ENCODE measurements around the gene LAMB4.

LAMB4 gene

DNA sequence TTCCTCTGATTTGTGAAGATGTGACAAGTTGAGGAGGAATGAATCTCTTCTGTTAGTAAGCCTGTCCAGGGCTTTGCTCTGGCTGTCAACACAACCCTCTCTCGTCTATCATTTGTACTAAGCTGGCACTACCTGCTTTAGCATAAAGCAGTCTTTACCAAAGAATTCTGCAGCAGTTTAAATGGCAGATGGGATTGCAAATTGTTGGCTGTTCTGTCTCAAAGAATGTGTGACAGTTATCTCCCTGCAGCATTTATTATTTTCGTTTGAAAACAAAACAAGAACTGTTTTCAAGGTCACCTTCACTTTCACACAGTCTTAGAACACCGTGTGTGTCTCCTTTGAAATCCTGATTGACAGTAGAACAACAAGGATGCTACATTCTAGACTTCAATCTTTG lies 122.4 kb downstream of the LAMB4 start:
- H3K27ac ChIP-seq = no peak overlapping the region
- no peak for TF ChIP-seq ZFX (IDR thresholded peaks at IDR 0.05)

DNA sequence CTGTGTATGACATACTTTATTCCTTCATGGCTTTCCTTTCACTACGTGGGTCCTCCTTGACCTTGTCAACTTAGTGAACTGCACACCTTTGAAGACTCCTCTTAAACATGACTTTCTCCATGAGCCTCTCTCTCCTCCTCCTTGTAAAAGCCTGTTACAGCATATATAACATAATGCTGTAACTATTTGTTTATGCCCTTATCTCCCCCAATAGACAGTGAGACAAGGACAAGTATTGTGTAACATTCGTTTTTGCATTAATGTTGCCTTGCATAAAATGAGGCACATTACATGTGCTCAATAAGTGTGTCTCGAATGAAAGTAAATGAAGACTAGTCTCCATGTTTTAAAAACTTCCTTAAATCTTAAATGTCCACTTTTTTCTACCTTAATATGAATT lies 122.9 kb downstream of the LAMB4 start:
- TF ChIP-seq ZFX (IDR thresholded peaks at IDR 0.05) (no peak), CTCF (conservative IDR thresholded peaks at IDR 0.05) (no peak)
- H3K27ac ChIP-seq = no peak overlapping the region

DNA sequence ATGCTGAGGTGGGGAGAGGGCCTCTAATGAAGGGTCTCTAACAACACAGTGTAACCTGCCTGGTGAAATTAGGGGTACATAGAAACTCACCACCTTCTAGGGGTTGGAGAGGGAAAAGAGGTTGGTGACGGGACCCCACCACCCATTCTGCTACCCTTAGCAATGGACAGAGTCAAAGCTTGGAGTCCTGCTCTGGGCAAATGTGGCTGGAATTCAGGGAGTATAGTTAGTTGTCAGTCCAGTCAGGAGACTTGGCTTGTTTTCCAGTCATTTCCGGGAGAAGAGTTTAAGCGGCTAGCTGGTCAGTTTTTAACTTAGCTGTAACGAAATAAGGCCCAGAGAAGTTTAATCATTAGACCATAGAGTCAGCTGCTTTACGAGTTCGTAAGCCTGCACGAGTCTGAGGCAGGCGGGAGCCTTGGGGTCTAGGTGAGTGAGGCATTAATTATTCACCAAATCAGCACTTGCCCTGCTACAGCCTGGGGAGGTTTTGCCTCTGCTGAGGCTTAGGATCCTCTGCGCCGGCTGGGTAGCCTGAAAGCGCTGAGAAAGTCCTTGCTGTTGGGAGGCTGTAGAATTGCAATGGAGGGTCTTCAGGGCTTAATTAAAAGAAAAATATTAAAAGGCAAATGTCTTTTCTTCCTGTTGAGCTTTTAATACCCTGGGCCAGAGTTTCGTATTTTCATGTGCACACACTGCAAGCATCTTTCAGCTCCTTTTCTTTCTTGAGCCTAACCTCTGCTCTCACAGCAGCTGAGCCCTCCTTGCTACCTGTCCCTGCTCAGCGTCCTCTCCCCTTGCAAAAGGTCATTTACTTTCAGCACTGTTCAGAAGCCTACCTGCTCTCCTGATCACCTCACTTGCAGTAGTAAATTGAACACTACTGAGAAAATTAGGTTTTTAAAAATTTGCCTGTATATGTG lies 125.7 kb downstream of the LAMB4 start:
- TF ChIP-seq CTCF (conservative IDR thresholded peaks at IDR 0.05) (no peak), ZFX (IDR thresholded peaks at IDR 0.05) (no peak)
- peak overlapping the region; percentile 3; the same call in 1 of the 2 replicates for H3K27ac ChIP-seq

GRCh38 chr7:108003599-108003935 lies 126.6 kb downstream of the LAMB4 start:
- TF ChIP-seq CTCF (conservative IDR thresholded peaks at IDR 0.05) (no peak), ZFX (IDR thresholded peaks at IDR 0.05) (no peak)

DNA sequence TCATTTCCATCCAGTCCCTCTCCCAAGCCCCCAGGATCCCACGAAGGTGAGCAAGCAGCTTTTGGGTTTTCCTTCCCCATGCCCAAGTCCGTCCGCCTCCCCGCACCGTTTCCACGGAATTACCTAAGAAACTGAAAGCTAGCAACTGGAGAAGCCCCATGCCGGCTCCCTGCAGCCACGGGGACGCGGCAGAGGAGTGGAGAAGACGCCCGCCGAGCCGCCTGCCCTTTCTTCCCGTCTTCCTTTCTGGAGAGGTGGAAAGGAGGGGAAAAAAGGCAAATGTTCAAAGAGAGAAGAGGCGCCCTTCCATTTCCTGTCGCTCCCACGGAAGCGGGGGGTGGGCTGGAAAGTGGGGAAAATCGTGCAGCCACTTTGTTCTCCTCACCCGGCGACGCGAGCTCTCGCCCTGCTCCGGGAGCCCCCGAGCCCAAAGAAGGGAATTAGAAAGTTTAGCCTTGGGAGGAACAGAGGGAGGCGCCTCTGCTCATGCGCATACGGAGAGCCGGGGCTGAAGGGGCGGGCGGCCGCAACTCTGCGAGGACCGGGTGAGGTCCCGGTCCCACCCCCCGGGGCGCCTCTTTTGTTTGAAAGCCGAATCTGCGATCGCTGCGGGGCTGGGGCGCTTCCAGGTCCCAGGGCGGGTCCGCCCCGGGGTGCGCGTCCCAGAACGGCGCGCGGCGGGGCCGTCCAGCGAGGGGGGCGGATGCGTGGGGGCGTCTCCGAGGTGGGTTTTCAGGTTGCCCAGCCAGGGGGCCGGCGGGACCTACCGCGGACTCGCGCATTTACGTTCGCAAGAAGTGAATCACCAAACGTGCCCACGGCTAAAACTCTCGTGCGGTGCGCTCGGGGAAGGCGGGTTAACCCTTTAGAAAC lies 127.2 kb downstream of the LAMB4 start, which contains the start of gene LAMB1:
LAMB1 (minus strand) TSS at position 436 of the 873 bp plus-strand sequence; CDS start at position 160, 276 bp downstream.
- TF ChIP-seq CTCF (conservative IDR thresholded peaks at IDR 0.05) (no peak), ZFX (IDR thresholded peaks at IDR 0.05) (no peak)
- peak within 1 kb of the TSS; percentile 39 for H3K27ac ChIP-seq

More at GRCh38 chr7:108003599-108003935, 126.6 kb downstream of the LAMB4 start:
- peak overlapping the region; percentile 39; the same call in 1 of the 2 replicates for H3K27ac ChIP-seq

- TF ChIP-seq ZFX (IDR thresholded peaks at IDR 0.05) = no peak
- TF ChIP-seq CTCF (conservative IDR thresholded peaks at IDR 0.05) = no peak
Observed at GRCh38 chr7:108001764-108002725, 128.1 kb downstream of the LAMB4 start.

More at GRCh38 chr7:108001764-108002725, 128.1 kb downstream of the LAMB4 start:
- peak overlapping the region; percentile 39; the same call in 1 of the 2 replicates for H3K27ac ChIP-seq

Data from C4-2B (cell line).